Activated CD4-positive, alpha-beta T cell treated with anti-CD3 and anti-CD28 coated beads, Interleukin-10, Interleukin-2, amounts not matched to agents 100 ng/mL and 50 ng/mL, durations not matched to agents 16 hours and 8 hours (primary cell): ENCODE measurements around the gene ALOX12.

ENCODE experiments used
- DNase-seq: peaks from one replicate; pipeline ENCODE4 v3.0.0-alpha.2; 2020

Gene ALOX12

DNA sequence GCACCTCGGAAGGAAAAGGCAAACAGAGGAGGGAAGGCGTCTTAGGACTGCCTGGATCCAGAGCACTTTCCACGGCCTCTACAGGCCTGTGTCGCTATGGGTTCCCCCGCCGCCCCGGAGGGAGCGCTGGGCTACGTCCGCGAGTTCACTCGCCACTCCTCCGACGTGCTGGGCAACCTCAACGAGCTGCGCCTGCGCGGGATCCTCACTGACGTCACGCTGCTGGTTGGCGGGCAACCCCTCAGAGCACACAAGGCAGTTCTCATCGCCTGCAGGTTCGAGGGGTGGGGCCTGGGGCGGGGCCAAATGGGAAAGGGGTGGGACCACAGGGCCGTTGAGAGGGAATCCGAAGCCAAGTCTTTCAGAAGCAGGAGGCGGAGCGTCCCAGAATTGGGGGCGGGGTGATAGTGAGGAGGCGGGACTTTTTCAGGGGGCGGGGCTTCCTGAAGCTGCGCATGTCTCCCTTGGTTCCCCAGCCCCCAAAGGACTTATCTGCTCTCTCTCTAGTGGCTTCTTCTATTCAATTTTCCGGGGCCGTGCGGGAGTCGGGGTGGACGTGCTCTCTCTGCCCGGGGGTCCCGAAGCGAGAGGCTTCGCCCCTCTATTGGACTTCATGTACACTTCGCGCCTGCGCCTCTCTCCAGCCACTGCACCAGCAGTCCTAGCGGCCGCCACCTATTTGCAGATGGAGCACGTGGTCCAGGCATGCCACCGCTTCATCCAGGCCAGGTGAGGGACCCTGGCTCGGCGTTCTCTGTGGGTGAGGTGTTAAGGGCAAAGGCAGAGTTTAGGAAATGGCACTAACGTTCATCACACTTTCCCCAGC lies 27.9 kb downstream of the ALOX12 start:
- peak; percentile 95 for DNase-seq

DNA sequence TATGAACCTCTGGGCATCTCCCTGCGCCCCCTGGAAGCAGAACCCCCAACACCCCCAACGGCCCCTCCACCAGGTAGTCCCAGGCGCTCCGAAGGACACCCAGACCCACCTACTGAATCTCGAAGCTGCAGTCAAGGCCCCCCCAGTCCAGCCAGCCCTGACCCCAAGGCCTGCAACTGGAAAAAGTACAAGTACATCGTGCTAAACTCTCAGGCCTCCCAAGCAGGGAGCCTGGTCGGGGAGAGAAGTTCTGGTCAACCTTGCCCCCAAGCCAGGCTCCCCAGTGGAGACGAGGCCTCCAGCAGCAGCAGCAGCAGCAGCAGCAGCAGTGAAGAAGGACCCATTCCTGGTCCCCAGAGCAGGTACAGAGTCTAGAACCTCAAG lies 28.5 kb downstream of the ALOX12 start:
- DNase-seq = no peak

DNA sequence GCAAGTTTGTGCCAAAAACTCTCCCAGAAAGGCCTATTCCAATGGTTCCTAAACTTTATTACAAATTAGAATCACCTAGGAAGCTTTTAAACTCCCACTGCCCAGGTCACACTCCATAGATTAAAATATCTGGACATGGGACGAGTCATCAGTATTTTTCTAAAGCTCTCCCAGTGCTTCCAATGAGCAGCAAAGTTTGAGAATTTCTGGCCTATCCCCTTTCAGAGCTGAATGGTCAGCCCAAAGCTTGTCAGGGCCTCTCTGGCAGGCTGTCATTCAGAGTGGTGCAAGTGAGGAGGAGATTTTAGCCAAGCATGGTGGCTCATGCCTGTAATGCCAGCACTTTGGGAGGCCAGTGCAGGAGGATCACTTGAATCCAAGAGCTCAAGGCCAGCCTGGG lies 29.4 kb downstream of the ALOX12 start:
- DNase-seq = no peak

DNA sequence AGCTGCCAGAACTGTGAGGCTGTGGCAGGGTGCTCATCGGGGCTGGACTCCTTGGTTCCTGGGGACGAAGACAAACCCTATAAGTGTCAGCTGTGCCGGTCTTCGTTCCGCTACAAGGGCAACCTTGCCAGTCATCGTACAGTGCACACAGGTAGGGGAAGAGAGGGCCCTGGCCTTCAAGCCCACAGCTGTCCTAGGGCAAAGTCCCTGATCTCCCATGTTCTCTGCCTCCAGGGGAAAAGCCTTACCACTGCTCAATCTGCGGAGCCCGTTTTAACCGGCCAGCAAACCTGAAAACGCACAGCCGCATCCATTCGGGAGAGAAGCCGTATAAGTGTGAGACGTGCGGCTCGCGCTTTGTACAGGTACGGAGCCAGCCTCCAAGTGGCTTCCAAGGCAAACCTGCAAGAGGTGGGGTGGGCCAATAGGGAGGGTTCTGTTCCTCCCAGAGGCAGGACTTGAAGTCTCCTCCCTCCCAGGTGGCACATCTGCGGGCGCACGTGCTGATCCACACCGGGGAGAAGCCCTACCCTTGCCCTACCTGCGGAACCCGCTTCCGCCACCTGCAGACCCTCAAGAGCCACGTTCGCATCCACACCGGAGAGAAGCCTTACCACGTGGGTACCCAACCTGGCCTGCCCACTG lies 30.7 kb downstream of the ALOX12 start:
- DNase-seq = no peak

DNA sequence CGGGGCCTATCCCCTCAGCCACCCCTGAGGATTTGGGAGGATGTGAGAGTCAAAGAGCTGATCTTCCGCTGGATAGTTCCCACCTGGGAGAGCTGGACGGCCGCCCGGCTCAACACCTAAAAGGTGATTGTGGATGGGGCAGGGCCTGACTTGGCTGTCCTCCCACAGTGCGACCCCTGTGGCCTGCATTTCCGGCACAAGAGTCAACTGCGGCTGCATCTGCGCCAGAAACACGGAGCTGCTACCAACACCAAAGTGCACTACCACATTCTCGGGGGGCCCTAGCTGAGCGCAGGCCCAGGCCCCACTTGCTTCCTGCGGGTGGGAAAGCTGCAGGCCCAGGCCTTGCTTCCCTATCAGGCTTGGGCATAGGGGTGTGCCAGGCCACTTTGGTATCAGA lies 31.5 kb downstream of the ALOX12 start:
- no peak for DNase-seq

DNA sequence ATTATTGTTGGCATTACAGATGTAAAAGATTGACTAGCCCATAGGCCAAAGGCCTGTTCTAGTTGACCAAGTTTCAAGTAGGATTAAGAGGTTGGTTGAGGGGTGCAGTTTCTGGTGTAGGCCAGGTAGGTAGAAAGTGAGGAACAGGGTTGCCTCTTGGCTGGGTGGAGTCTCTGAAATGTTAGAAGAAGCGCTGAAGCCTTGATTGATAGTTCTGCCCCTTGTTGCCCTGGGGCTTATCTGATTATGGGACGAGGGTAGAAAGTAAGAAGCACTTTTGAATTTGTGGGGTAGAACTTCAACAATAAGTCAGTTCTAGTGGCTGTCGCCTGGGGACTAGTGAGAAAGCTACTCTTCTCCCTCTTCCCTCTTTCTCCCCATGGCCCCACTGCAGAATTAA lies 33.2 kb downstream of the ALOX12 start:
- DNase-seq = no peak

DNA sequence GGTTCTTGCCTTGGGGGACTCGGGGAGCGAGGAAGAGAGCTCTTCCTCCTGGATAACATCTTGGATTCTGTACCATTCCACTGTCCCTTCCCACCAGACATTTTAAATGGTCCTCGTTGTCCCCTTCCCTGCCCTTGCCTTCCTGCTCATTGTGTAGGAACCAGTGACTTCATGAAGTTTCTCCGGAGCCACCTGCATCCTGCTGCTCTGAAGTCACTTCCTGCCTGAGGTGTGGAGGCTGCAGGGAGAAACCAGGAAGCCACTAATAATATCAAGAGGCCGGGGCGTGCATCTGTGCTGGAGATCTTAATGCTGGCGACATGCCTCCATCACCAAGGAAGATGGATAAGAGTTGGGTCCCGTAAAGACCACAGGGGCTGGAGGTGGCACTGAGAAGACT lies 33.8 kb downstream of the ALOX12 start:
- peak; percentile 73 for DNase-seq

DNA sequence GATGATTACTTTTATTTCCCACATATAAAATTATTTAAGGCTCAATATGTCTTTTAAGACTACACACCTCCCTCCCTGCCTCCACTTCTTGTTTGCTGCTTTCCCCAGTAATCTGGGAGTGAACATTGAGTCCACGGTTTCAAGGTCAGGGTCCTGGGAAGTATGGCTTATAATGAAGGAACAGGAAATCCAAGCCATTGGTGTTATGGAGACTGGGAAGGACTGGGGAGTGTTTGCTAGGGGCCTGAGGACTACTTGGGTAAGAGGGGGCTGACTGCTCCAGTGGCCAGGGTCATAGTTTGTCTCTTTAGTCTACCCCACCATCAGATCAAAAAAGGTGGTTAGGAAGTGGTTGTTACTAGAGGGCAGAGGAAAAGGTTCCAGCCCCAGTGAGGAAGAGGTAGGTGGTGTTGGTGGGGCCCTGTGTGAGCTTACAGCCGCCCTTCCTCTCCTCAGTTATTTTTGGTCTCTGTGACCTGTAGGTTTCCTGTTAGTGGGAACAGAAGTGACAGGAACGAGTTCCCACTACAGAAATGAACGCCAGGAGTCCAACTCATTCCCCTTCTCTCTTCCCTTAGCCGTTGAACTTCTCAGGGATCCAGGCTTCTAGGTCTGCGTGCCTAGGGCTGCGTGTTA lies 39.2 kb downstream of the ALOX12 start:
- DNase-seq = peak; percentile 78

DNA sequence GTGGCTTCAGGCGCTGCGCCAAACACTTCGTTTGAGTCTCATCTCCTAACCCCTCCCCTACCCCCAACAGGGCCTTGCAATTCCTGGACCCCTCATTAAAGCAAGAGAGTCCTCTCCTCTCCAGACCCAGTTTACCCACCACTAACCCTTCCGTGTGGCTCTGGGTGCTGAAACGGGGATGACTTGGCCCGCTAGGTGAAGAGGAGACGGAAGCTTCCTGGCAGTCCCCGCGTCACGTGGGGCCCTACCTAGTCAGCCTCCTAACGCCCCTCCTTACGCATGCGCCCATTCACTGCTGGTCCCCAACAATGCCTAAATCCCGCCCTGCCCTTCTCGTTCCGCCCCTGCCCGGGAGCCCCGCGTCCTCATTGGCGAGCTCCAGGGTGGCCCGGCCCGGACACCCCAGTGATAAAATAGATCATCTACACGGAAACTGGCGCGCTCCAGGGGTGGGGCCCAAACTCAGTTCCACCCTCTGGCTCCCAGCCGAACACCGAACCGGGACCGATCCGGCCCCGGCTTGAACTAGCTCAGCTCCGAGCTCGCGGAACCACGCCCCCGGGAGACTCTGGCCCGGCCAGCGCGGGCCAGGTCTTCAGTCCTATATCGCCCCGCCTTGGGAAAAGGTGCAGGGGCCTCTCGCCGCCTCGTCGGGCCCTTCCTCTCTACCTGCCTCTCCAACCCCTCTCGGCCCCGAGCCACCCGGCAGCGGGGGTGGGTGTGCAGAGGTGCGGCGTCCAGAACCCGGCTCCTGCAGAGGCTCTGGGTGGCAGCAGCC lies 39.9 kb downstream of the ALOX12 start, which contains the start of gene SLC16A13:
Gene SLC16A13 (plus strand): TSS at position 425 of the 778 bp plus-strand sequence. CDS start 368 bp downstream, outside the sequence.
- peak; percentile 99 for DNase-seq

DNA sequence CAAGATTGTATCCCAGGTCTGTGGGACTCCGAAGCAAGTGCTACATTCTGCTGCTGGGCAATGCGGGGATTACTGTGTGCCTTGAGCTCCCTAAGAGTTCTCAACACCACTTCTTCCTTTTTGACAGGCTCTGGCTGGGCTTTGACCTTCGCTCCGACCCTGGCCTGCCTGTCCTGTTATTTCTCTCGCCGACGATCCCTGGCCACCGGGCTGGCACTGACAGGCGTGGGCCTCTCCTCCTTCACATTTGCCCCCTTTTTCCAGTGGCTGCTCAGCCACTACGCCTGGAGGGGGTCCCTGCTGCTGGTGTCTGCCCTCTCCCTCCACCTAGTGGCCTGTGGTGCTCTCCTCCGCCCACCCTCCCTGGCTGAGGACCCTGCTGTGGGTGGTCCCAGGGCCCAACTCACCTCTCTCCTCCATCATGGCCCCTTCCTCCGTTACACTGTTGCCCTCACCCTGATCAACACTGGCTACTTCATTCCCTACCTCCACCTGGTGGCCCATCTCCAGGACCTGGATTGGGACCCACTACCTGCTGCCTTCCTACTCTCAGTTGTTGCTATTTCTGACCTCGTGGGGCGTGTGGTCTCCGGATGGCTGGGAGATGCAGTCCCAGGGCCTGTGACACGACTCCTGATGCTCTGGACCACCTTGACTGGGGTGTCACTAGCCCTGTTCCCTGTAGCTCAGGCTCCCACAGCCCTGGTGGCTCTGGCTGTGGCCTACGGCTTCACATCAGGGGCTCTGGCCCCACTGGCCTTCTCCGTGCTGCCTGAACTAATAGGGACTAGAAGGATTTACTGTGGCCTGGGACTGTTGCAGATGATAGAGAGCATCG lies 42.4 kb downstream of the ALOX12 start:
- no peak for DNase-seq

DNA sequence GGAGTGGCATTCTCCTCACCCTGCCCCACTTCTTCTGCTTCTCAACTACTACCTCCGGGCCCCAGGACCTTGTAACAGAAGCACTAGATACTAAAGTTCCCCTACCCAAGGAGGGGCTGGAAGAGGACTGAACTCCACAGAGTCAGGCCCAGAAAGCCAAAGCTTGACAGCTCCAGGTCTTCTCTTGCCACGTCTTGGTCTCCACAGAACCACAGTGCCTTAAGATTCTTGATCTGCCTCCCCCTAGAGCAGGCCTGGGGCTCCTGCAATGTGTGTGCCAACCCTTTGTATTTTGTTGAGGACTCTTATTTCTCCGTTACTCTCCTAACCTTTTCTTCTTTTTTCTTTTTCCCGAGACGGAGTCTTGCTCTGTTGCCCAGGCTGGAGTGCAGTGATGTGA lies 44.0 kb downstream of the ALOX12 start:
- DNase-seq = no peak

DNA sequence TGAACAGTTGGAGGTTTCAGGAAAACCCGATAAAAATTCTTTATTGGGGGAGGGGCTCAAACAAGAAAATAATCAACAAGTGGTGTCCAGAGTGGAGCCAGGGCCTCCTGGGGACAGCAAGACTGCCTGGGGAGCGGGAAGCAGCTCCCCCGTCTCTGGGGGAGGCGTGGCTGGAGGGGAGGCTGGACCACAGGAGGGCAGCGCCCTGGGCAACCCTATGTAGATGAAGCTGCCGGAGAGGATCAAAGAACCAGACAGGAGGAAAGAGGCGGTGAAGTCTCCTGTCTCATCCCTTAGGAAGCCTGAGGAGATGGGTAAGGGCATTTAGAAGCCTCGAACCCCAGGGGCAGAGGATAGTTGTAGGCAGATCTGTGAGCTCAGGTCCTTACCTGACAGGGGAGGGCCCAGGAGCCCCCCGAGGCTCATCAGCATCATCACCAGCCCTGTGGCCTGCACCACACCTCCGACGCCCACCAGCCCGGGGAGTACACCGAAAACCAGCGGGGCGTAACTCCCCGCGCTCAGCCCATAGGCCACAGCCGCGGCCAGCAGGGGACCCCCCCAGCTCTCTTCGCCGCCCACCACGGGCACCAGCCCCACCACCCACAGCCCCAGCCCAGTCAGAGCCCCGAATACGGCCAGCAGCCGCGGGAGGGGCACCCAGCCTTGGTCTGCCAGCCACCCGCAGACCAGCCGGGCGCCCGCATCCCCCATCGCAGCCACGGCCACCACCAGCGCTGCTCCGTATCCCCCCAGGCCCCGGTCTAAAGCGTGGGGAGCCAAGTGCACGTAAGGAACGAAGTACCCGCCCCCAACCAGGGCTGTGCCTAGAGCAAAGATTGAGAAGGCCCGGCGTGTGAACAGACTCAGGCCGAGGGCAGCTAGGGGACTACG lies 46.0 kb downstream of the ALOX12 start:
- no peak for DNase-seq

DNA sequence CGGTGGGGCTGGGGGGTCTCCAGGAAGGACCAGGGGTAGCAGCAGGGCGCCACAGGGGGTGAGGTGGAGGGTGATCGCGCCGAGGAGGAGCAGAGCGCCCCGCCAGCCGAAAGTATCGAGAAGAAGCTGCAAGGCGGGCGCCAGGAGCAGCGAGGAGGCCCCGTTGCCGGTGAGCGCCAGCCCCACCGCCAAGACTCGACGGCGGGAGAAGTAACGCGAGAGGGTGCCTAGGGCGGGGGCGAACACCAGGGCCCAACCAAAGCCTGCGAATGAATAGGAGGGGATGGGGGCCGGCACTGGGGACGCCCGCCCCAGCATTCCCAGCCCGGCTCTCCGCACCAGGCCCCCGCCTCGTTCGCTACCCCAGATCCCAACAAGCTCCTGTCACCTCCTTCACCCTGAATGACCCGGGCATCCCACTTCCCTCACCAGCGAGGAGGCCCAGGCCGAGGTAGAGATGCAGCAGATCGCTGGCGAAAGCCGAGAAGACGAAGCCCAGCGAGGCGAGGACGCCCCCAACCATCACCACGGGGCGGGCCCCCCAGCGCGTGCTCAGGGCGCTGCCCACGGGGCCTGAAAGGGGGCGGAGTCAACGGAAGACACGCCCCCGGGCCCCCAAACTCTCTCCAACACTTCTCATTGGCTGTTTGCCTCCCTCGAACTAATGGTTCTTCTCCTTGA lies 46.8 kb downstream of the ALOX12 start:
- DNase-seq = no peak

DNA sequence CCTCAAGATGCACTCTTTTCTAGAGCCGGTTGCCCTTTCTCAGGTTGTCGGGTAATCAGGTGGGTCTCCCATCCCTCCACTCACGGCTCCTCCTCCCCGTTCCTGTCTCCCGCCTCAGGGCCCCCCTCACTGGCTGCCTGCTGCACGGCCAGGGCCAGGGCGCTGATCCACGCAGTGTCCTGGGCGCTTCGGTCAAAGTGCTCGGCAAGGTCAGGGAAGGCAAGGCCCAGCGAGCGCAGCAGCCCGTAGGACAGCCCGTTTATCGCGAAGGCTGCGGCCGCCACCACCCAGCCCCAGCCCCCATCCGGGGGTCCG lies 47.3 kb downstream of the ALOX12 start:
- DNase-seq = no peak

DNA sequence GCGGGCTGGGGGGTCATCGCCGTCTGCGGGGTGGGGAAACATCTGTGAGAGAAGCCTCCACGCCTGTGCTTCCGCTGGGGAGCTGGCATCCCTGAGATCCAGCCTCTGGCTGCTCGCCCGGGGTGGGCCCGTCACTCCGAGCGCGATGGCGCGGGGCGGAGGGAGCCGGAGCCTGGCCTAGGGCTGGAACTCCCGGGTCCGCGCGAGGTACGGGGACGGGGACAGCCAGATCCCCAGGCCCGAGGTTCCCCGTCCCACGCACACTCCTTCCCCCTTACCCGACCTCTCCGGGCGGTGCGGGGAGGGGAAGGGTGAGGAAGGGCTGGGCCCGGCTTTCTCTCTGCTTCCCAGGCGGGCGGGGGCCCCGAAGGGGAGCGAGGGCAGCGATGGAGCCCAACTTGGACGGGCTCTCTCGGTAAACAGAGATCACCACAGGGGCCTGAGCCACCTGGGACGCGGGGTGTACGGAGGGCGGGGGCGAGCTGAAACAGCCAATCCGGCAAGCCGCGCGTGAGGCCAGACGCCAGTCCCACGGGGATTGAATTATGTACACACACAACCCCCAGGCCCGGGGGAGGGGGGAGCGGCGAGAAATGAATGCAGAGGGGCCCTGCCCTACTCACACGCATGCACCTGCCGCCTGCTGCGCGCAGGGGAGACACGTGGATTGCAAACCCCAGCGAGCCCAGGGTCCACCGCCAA lies 47.8 kb downstream of the ALOX12 start, which contains the start of gene SLC16A11:
Gene SLC16A11 (minus strand): TSS at position 596 of the 702 bp plus-strand sequence. CDS start 579 bp downstream, at position 17.
- DNase-seq = no peak

DNA sequence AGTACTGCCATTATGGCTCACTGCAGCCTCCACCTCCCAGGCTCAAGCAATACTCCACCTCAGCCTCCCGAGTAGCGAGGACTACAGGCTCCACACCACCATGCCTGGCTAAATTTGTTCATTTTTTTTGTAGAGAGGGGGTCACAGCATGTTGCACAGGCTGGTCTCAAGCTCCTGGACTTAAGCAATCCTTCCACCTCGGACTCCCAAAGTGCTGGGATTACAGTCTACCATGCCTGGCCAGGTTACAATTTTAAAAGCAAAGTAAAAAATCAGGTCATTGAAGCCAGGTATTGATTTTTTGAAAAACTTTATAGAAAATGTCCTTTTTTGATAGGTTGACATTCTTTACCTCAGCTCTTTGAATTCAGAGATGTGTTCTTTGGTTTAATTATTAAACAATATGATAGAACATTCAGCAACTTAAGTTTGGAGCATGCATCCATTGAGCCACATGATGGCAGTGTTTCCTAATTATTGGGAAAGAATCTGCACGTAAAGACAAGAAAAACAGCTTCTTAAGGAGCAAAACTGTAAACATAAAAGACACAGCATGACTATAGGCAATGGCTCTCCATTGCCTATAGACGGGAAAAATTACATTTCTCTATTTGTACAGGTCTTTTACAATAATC lies 49.8 kb downstream of the ALOX12 start:
- DNase-seq = peak; percentile 74

DNA sequence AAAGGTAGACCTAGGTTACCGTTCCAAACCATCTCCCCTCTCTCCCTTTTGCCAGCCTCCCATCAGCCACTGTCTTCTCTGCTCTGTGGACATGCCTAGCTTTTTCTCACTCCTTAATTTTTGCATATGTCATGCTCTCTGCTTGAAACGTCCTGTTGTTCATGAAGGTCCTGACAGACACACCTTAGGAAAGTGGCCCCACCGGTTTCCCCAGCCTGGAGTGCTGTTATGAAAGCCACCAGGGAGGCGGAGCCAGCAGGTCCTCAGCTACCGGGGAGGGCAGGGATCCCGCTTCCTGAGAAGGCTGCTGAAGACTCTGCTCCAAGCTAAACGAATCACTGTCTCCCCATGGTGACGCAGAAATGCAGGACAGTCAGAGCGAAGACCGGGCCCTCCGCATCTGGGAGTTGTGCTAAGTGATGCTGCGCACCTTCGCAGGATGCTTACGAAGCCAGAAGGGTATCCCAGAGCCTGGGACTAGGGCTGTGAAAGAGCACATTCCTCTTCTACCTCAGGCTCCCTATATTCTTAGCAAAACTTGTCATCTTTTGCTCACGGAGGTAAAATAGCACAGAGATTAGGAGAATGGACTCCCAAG lies 50.4 kb downstream of the ALOX12 start:
- peak; percentile 45 for DNase-seq

DNA sequence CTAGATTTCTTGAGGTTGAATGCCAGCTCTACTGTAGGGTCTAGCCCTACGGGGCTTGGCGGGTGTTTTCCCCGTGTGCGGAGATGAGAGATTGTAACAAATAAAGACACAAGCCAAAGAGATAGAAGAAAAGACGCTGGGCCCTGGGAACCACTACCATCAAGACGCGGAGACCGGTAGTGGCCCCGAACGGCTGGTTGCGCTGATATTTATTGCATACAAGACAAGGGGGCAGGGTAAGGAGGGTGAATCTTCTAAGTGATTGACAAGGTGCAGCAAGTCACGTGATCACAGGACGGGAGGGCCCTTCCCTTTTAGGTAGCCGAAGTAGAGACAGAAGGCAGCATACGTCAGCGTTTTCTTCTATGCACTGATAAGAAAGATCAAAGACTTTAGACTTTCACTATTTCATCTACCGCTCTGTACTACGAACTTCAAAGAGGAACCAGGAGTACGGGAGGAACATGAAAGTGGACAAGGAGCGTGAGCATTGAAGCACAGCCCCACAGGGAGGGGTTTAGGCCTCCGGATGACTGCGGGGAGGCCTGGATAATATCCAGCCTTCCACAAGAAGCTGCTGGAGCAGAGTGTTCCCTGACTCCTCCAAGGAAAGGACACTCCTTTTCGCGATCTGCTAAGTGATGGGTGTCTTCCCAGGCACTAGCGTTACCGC lies 51.0 kb downstream of the ALOX12 start:
- DNase-seq = peak; percentile 89
